Measurements from ENCODE around the gene P2RX3.

GRCh38 chr11:57418131-57418530 lies 80.0 kb downstream of the P2RX3 start:
- TF ChIP-seq CTCF (IDR thresholded peaks at IDR 0.05) = no peak
- no peak for TF ChIP-seq POLR2A (IDR thresholded peaks at IDR 0.05)

Measured in prostate gland (tissue), 2 donors.